Left kidney (tissue), 2 donors: ENCODE measurements around the gene TMEM222. TPM values are rescaled to one million over a fixed set of nuclear protein-coding genes. Genes with fewer than 3 reads are reported as not detected.
"Not testable (repeated sequence)": the region's sequence is repeated elsewhere in the genome, so short reads cannot be mapped to it uniquely, and the experiment has no call there.

Experiments used
- DNase-seq: peaks from one replicate; pipeline ENCODE4 v3.0.0-alpha.2; 2013
- polyA plus RNA-seq: library from polyadenylated mRNA; unstranded; fragments of 120-200 nt; gene quantifications from one replicate; pipeline ENCODE4 v1.2.1, GENCODE V29; 2013; ENCODE audit not compliant: insufficient read length

TMEM222 gene
- polyA plus RNA-seq, 1 donor, result 38.7 TPM

DNA sequence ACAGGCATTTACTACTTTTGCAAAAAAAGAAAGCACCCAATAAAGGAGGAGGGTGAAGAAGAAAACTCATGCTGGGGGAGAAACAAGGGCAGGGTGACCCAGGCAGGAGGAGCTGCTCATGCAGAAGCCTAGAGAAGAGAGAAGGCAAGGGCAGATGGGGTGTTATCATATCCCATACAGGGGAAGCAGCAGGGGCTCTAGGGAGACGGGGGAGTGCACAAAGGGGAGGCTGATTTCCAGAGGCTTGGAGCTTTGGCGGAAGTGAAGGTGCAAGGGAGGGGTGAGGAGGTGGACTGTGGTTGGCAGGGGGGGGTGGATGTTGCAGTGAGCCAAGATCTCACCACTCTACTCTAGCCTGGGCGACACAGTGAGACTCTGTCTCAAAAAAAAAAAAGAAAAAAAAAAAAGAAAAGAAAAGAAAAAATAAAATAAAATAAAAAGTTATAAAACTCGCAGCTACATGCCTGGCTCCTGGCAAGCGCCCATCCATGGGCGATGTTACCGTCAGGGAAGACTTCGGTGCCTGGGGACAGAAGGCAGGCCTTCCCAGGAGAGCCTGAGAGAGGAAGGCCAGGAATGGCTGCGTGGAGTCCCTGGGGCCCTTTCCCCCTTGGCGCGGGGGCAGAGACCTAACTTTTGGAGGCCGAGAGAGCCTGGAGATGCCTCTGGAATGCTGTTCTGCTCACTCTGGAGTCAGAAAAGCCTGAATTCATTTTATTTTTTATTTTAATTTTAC, 56.0 kb downstream of the TMEM222 start:
- DNase-seq, result no peak

DNA sequence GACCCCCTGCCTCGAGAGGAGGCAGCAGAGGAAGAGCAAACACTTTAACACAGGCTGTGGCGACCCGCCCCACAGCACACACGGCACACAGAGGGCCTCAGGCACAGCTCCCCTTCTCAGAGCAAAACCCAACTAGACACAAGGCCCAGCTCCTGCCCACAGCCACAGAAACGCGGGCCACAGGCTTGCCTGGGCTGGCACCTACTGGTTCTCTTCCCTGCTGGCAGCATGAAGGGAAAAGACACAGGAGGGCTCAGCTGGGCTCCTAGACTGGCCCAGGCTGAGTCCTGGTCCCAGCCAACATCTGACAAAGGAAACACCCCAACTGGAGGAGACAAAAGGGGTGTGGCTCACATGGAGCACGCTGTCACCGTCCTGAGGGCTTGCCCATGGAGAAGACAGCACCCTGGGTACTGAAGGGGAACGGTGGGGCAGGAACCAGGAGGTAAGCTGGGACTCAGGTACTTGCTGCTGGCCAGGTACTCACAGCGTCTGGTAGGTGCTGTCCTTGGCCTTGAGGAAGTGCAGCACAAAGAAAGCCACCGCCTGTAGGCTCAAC, 57.7 kb downstream of the TMEM222 start:
- DNase-seq, result no peak

DNA sequence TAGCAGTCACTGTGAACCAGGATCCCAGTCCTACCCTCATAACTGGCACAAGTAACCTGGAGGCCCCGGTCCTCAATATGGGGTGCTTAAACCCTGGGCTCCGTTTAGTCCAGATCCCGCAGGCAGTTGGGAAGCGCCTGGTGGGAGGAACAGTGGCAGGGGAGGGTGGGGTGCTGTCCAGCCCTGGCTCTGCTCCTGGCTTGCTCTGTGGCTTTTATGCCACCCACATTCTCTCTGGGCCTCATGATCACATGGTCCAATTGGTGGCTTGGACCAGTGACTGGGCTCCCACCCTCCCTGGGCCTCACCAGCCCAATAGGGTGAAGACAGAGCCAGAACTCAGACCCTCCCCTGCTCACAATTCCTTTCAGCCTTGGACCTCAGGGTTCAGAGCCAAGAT, 58.3 kb downstream of the TMEM222 start:
- no peak for DNase-seq

DNA sequence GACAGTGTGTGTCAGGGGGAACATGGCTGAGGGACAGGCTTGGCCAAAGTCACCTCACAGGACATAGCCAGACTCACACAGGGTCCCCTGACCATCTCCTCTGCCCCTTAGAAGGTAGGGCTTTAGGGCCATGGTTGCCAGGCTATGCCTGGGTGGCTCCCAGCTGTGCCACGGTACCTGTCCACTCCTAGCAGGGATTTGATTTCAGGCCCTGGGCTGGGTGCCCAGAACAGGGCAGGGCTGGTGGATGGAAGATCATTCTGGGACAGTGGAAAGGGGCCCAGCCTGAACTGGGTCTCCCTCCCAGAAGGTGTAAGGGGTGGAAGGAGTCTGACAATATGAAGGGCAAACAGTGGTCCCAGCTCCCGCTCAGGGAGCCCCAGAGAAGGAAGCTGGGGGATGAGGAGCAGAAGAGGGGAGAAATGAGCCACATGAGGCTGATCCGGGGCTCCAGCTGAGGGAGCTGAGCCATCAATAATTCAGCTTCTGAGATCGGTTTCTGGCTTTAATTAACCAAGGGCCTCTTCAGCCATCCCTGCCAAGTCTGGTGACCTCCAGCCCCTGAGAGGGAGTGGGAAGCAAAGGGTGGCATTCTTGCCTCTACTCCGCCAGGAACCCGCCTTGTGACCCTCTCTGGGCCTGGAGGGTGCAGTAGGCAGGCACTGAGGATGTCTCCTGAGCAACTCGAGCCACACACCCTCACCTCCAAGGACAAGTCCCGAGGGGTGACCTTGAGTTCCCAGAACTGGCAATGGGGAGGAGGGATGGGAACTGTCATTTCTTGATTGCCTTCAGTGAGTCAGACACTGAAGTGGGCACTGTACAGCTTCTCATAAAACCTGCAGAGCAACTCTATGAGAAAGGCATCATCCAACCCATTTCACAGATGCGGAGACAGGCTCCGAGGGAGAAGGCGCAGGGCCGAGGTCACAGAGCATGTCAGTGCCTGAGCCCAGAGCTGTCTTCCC, 59.1 kb downstream of the TMEM222 start:
- DNase-seq, result no peak

DNA sequence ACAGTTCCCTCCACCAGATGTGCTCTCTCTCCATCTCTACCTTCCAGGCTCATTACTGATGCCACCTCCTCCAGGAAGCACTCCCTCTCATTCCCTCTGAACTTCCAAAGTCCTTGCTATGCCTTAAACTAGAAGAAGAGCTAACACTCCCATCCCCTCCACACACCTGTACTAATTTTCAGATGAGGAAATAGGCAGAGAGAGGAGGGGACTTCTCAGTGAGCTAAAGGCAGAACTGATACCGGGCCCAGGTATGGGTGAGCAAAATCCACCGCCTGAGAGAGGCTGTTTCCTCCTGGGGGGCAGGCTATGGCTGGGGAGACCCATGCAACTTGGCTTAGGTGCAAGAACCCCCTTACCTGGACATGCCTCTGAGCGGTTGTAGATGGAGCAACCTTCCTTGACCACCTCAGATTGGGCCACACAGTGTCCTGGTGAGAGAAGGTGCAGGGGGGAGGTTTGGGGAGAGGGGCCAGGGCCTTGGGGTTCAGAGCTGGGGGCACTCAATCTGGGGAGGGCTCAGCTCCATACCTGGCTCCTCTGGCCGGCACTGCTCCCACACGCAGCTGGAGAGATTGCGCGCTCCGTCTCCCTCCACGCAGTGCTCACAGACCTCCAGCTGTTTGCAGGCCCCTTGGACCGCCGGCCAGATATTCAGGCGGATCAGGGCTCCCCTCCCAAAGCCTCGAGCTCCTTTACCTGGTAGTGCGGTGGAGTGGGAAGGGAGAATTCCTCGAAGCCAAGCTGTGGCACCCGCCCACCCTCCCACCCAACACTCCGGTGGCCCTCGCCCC, 60.2 kb downstream of the TMEM222 start:
- no peak for DNase-seq

DNA sequence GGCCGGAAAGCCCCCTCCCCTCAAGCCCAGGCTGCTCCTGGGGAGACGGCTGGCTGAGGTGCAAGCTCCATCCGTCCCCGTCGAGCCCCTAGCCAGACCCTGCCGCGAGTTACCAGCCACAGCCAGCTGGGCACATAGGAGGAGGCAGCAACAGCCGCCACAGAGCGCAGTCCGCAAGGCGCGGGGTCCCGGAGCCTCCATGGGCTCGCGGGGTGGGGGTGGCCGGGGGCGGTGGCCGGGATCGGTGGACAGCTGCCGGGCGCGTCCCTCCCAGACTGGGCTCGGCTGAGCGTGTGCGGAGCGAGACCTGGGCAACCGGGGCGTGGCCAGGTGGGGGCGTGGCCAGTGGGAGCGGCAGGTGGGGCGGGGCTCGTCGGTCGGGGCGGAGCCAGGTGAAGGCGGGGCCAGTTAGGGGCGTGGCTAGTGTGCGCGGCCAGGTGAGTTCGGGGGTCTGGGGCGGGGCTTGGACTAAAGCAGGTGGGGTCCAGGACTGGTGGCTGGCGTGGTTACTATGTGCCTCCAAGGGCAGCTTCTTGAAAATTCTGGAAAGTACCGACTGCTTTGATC, 61.2 kb downstream of the TMEM222 start, which contains the start of gene CD164L2:
Gene CD164L2, minus strand, starts transcription at position 295 of the 567 bp plus-strand sequence. Its CDS starts 94 bp downstream, at position 201.
- no peak for DNase-seq

DNA sequence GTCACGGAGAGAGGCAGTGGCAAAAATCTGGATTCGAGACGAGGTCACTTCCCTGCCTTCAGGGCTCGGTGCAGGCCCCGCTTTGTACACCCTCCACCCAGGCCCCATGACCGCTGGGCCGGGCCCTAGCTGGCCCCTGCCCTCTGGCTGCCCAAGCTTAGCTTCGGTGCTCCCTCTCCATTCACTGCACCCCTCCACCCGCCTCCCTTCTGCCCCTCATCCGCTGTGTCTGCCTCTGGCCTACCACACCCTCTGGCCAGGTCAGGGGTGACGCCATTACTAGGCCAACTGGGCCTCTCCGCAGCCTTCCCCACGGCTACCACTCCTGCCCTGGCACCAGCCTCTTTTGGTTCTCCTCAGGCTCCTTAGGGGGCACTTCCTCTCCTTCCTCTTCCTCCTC, 61.7 kb downstream of the TMEM222 start:
- DNase-seq, result no peak

DNA sequence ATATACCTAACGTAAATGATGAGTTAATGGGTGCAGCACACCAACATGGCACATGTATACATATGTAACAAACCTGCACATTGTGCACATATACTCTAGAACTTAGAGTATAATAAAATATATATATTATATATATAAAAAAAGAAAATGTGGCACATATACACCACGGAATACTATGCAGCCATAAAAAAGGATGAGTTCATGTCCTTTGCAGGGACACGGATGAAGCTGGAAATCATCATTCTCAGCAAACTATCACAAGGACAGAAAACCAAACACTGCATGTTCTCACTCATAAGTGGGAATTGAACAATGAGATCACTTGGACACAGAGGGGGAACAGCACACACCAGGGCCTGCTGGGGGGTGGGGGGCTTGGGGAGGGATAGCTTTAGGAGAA, 62.8 kb downstream of the TMEM222 start:
- not testable (repeated sequence) for DNase-seq

Other genes with a start within 250 kb of the TMEM222 start
- 28.2 TPM for gene SLC9A1, start 167.0 kb upstream of the TMEM222 start, polyA plus RNA-seq
- 43.8 TPM for gene WDTC1, start 87.5 kb upstream of the TMEM222 start, polyA plus RNA-seq
- gene SYTL1, start 19.9 kb downstream of the TMEM222 start, polyA plus RNA-seq, result 7.6 TPM
- 7.1 TPM for gene MAP3K6, start 44.8 kb downstream of the TMEM222 start, polyA plus RNA-seq
- 1.1 TPM for gene FCN3, start 52.7 kb downstream of the TMEM222 start, polyA plus RNA-seq
- 0.13 TPM for gene CD164L2, start 61.2 kb downstream of the TMEM222 start, polyA plus RNA-seq
- 1.0 TPM for gene GPR3, start 70.5 kb downstream of the TMEM222 start, polyA plus RNA-seq
- 150 TPM for gene WASF2, start 168.0 kb downstream of the TMEM222 start, polyA plus RNA-seq